ENCODE data around the gene PEPD.

GRCh38 chr19:33442706-33443105 is 78.9 kb downstream of the PEPD start:
- TF ChIP-seq POLR2A (IDR thresholded peaks at IDR 0.05) = no peak
- TF ChIP-seq, protein P1, sequence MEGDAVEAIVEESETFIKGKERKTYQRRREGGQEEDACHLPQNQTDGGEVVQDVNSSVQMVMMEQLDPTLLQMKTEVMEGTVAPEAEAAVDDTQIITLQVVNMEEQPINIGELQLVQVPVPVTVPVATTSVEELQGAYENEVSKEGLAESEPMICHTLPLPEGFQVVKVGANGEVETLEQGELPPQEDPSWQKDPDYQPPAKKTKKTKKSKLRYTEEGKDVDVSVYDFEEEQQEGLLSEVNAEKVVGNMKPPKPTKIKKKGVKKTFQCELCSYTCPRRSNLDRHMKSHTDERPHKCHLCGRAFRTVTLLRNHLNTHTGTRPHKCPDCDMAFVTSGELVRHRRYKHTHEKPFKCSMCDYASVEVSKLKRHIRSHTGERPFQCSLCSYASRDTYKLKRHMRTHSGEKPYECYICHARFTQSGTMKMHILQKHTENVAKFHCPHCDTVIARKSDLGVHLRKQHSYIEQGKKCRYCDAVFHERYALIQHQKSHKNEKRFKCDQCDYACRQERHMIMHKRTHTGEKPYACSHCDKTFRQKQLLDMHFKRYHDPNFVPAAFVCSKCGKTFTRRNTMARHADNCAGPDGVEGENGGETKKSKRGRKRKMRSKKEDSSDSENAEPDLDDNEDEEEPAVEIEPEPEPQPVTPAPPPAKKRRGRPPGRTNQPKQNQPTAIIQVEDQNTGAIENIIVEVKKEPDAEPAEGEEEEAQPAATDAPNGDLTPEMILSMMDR (IDR thresholded peaks at IDR 0.05) = no peak

Data from esophagus squamous epithelium (tissue), 4 donors.